RWPE2 (cell line): Measurements from ENCODE around the gene TRIM14.

ENCODE experiments used
- ATAC-seq: fragments of 200-7000 bp; cut with Tn5 transposase; 3 replicates; pipeline ENCODE4 v1.9.1; 2021; ENCODE audit warnings: low read depth
- DNase-seq: peaks from one replicate; pipeline ENCODE4 v3.0.0-alpha.2; 2020; ENCODE audit warnings: low spot score
- H3K27ac ChIP-seq: fragments of 450-650 bp; 2 replicates; pipeline ENCODE4 v1.5.1; 2017; ENCODE audit warnings: mild to moderate bottlenecking; ENCODE audit not compliant: poor library complexity, severe bottlenecking
- H3K27me3 ChIP-seq: fragments of 250-450 bp; sonication (Bioruptor Pico); 2 replicates; pipeline ENCODE4 v1.5.1; 2021; ENCODE audit warnings: mild to moderate bottlenecking, moderate library complexity; ENCODE audit not compliant: insufficient read depth, poor library complexity, severe bottlenecking
- H3K36me3 ChIP-seq: fragments of 250-450 bp; sonication (Bioruptor Pico); 2 replicates; pipeline ENCODE4 v1.5.1; 2020; ENCODE audit warnings: low read depth, mild to moderate bottlenecking, moderate library complexity
- H3K4me1 ChIP-seq: fragments of 250-450 bp; sonication (Bioruptor Pico); 2 replicates; pipeline ENCODE4 v1.5.1; 2021; ENCODE audit warnings: mild to moderate bottlenecking, moderate library complexity; ENCODE audit not compliant: insufficient read depth, poor library complexity, severe bottlenecking
- H3K4me3 ChIP-seq: fragments of 250-450 bp; sonication (Bioruptor Pico); 2 replicates; pipeline ENCODE4 v1.5.1; 2021; ENCODE audit warnings: mild to moderate bottlenecking, moderate library complexity; ENCODE audit not compliant: severe bottlenecking
- H3K9me3 ChIP-seq: fragments of 250-450 bp; sonication (Bioruptor Pico); 2 replicates; pipeline ENCODE4 v1.5.1; 2021; ENCODE audit warnings: mild to moderate bottlenecking, moderate library complexity; ENCODE audit not compliant: severe bottlenecking
- TF ChIP-seq, protein P1 (sequence below): fragments of 450-650 bp; IDR thresholded peaks from one replicate; pipeline ENCODE4 v1.5.1; 2017; ENCODE audit warnings: mild to moderate bottlenecking, moderate library complexity; ENCODE audit not compliant: poor library complexity, severe bottlenecking

TRIM14 gene

DNA sequence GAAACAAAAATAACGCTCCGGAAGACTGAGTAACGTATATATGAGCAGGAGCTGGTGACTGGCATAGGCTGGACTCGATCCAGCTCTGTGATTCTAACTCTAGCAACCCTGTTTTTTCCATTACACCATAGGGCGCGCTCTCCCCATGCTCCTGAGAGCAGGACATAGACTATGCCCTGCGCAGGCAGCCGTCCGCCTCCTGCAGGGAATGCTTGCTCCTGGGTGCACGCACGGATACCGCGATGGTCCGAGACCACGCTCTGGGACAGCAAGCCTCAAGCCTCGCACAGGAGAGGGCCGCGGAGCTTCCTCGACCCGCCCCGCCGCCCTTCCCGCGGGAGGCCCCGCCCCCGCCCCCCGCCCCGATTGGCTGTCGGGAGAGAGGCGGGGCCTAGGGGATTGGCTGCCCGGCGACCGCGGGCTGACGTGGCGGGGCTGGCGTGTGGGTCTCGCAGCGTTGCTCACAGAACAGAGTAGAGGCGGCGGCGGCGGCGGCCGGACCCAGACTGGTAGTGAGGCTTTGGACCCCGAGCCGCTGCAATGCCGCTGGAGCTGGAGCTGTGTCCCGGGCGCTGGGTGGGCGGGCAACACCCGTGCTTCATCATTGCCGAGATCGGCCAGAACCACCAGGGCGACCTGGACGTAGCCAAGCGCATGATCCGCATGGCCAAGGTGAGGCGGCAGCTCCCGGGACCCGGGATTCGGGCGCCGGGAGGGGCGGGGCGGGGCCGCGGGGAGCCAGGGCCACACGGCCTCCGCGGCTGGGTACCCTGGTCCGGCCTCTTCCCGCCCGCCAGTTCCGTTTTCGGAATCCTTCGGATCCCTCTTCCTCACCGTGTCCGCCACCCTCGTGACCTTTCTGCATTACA, 62.5 kb downstream of the TRIM14 start, which contains the start of gene NANS:
TSS of gene NANS (plus strand) at position 464 of the 869 bp plus-strand sequence. CDS start at position 541, 77 bp downstream.
- Histone ChIP-seq H3K36me3 (peaks cover 20% of the 10 kb centered on the region), H3K4me1 (peaks cover 6% of the 10 kb centered on the region), H3K27me3 (no peaks in the 10 kb centered on the region), H3K4me3 (peak within 1 kb of the TSS; percentile 84), H3K27ac (peak within 1 kb of the TSS; percentile 48), H3K9me3 (no peaks in the 10 kb centered on the region)
- TF ChIP-seq, protein P1, sequence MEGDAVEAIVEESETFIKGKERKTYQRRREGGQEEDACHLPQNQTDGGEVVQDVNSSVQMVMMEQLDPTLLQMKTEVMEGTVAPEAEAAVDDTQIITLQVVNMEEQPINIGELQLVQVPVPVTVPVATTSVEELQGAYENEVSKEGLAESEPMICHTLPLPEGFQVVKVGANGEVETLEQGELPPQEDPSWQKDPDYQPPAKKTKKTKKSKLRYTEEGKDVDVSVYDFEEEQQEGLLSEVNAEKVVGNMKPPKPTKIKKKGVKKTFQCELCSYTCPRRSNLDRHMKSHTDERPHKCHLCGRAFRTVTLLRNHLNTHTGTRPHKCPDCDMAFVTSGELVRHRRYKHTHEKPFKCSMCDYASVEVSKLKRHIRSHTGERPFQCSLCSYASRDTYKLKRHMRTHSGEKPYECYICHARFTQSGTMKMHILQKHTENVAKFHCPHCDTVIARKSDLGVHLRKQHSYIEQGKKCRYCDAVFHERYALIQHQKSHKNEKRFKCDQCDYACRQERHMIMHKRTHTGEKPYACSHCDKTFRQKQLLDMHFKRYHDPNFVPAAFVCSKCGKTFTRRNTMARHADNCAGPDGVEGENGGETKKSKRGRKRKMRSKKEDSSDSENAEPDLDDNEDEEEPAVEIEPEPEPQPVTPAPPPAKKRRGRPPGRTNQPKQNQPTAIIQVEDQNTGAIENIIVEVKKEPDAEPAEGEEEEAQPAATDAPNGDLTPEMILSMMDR = no peak
- DNase-seq (peak; percentile 93), ATAC-seq (peak; percentile 93)

DNA sequence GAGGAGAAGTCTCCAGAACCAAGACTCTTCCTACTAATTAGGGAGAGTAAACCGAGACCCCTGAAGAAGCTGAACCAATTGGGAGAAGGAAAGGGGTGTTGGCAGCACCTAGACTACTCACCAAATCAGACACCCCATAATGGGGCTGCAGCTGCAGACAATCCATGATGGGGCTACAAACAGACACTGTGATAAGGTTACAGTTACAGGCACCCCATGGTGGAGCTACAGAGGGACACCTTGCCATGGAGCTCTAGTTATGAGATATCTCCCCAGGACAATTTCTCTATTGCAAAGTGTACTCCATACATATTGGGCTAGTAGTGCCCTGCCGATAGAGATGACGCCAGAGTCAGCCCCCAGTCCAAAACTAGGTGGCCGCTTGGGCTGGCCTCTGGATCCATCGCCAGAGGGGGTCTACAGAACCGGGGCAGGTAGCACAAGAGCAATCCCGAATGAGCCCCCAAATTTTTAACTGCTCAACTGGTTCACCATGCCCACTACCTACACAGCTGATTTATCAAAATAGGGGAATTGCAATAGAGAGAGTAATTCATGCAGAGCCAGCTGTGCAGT, 64.6 kb downstream of the TRIM14 start:
- Histone ChIP-seq H3K27me3 (no peaks in the 10 kb centered on the region), H3K27ac (no peak overlapping the region), H3K4me1 (peaks cover 6% of the 10 kb centered on the region), H3K9me3 (no peaks in the 10 kb centered on the region), H3K36me3 (peaks cover 3% of the 10 kb centered on the region; the same call in 1 of the 2 replicates), H3K4me3 (no peak overlapping the region)
- DNase-seq (no peak), ATAC-seq (no peak)
- TF ChIP-seq, protein P1 = no peak

DNA sequence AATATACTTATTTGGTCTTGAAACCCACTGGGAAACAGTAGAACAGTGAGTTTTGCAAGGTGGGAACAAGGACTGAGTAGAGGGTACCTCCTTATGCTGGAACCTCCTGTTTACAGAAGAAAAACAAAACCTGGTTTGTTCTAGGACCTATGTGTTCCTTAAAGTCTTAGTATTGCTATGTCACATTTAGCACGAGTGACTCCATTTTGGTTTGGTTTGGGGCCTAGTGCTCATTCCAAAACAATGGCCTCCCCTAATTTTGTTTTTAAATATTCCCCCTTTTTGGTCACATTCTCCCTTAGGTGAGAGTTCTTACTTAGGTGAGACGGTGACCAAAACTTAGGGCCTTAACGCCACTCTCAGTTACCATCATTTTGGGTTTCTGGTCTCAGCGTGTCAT, 68.7 kb downstream of the TRIM14 start:
- DNase-seq (no peak), ATAC-seq (no peak)
- no peaks in the 10 kb centered on the region for H3K4me1 ChIP-seq
- H3K27ac ChIP-seq = no peak overlapping the region
- H3K4me3 ChIP-seq = no peak overlapping the region
- TF ChIP-seq, protein P1 = no peak
- H3K36me3 ChIP-seq = no peaks in the 10 kb centered on the region
- H3K9me3 ChIP-seq = no peaks in the 10 kb centered on the region
- no peaks in the 10 kb centered on the region for H3K27me3 ChIP-seq

DNA sequence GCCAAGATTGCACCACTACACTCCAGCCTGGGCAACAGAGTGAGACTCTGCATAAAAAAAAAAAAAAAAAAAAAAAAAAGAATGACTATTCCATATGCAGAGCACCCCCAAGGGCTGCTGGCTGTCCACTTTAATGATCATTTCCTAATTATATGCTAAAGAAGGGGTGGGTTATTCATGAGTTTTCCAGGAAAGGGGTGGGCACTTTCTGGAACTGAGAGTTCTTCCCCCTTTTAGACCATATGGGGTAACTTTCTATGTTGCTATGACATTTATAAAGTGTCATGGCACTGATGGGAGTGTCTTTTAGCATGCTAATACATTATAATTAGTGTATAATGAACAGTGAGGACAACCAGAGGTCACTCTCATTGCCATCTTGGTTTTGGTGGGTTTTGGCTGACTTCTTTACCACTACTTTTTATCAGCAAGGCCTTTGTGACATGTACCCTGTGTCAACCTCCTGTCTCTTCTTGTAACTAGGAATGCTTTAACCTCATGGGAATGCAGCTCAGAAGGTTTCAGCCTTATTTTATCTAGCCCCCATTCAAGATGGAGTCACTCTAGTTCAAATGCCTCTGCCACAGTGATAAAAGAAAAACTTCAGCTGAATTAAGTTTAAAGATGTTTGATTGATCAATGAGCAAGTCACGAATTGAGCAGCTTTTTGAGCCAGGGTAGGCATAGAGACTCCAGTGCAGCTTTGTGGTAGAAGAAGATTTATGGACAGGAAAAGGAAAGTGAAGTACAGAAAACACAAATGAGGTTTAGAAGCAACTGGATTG, 69.5 kb downstream of the TRIM14 start:
- H3K27me3 ChIP-seq = no peaks in the 10 kb centered on the region
- H3K4me1 ChIP-seq = no peaks in the 10 kb centered on the region
- no peaks in the 10 kb centered on the region for H3K9me3 ChIP-seq
- TF ChIP-seq, protein P1 = no peak
- no peak overlapping the region for H3K4me3 ChIP-seq
- H3K36me3 ChIP-seq = no peaks in the 10 kb centered on the region
- ATAC-seq = no peak
- H3K27ac ChIP-seq = no peak overlapping the region
- no peak for DNase-seq
